Panc1 (cell line): ENCODE data around the gene TMEM187.

Experiments used
- CTCF ChIP-seq: fragments of 450-650 bp; IDR thresholded peaks from 2 replicates; pipeline ENCODE4 v1.5.1; 2017; ENCODE audit warnings: mild to moderate bottlenecking
- POLR2AphosphoS5 ChIP-seq: IDR thresholded peaks from 2 replicates; pipeline ENCODE4 v1.6.1; 2012; ENCODE audit warnings: mild to moderate bottlenecking, low read depth, low read length, moderate library complexity
- REST ChIP-seq, 2 experiments: IDR thresholded peaks; 2 replicates each; pipeline ENCODE4 v1.6.1; 2011 to 2012; ENCODE audit warnings: low read depth in 2 of 2, control low read depth in 1 of 2, low read length in 1 of 2, mild to moderate bottlenecking in 1 of 2, moderate library complexity in 1 of 2; ENCODE audit not compliant: insufficient read depth in 1 of 2

GRCh38 chrX:153935326-153935851 lies 37.2 kb upstream of the TMEM187 start:
- TF ChIP-seq CTCF (no peak), REST (IDR thresholded peaks at IDR 0.05; ENCODE audit: insufficient read depth in 1 of 2, low read depth in 2 of 2, low read length in 1 of 2) (no peak), POLR2AphosphoS5 (no peak)
